ENCODE results near the gene CRISP2. TPM values are rescaled to one million over a fixed set of nuclear protein-coding genes. Genes with fewer than 3 reads are reported as not detected.
"Not testable (repeated sequence)": the region's sequence is repeated elsewhere in the genome, so short reads cannot be mapped to it uniquely, and the experiment has no call there.

The CRISP2 gene
- total RNA-seq, 1 donor from 2014 or later, result not detected

- ATAC-seq; DNase-seq (ENCODE audit: low spot score); intact Hi-C loops (cut with DNase I): not testable (repeated sequence)
These were observed 49.3 kb downstream of the CRISP2 start for GRCh38 chr6:49664054-49664453.

GRCh38 chr6:49662892-49663261 is 50.5 kb downstream of the CRISP2 start:
- DNase-seq (ENCODE audit: low spot score) (no peak), ATAC-seq (no peak)
- intact Hi-C loops (cut with DNase I), result no loop called here

GRCh38 chr6:49662231-49662891 is 51.0 kb downstream of the CRISP2 start:
- DNase-seq (ENCODE audit: low spot score), result no peak
- ATAC-seq, result no peak
- intact Hi-C loops (cut with DNase I), result no loop called here

- no peak for ATAC-seq
- intact Hi-C loops (cut with DNase I), result no loop called here
- DNase-seq (ENCODE audit: low spot score), result no peak
These were observed 59.4 kb downstream of the CRISP2 start for GRCh38 chr6:49653942-49654341.

- DNase-seq (ENCODE audit: low spot score) (no peak), ATAC-seq (no peak)
- intact Hi-C loops (cut with DNase I), result no loop called here
These were observed 59.9 kb downstream of the CRISP2 start for GRCh38 chr6:49653438-49653837.

- intact Hi-C loops (cut with DNase I), result no loop called here
- DNase-seq (ENCODE audit: low spot score) (no peak), ATAC-seq (no peak)
These were observed 62.1 kb downstream of the CRISP2 start for GRCh38 chr6:49651239-49651638.

GRCh38 chr6:49649988-49650387 is 63.4 kb downstream of the CRISP2 start:
- intact Hi-C loops (cut with DNase I), result no loop called here
- no peak for ATAC-seq
- no peak for DNase-seq (ENCODE audit: low spot score)

- intact Hi-C loops (cut with DNase I), result no loop called here
- ATAC-seq, result no peak
- no peak for DNase-seq (ENCODE audit: low spot score)
These were observed 65.3 kb downstream of the CRISP2 start for GRCh38 chr6:49648036-49648435.

- ATAC-seq (no peak), DNase-seq (ENCODE audit: low spot score) (no peak)
- intact Hi-C loops (cut with DNase I), result no loop called here
These were observed 65.9 kb downstream of the CRISP2 start for GRCh38 chr6:49647476-49647875.

GRCh38 chr6:49646942-49647341 is 66.4 kb downstream of the CRISP2 start:
- DNase-seq (ENCODE audit: low spot score) (no peak), ATAC-seq (no peak)
- intact Hi-C loops (cut with DNase I), result no loop called here

- ATAC-seq (no peak), DNase-seq (ENCODE audit: low spot score) (no peak)
- intact Hi-C loops (cut with DNase I), result no loop called here
These were observed 67.1 kb downstream of the CRISP2 start for GRCh38 chr6:49646130-49646824.

- DNase-seq (ENCODE audit: low spot score), result no peak
- intact Hi-C loops (cut with DNase I), result no loop called here
- ATAC-seq, result no peak
These were observed 68.2 kb downstream of the CRISP2 start for GRCh38 chr6:49645139-49645538.

Other genes starting within 250 kb of the CRISP2 start
- gene GLYATL3, start 213.6 kb downstream of the CRISP2 start, total RNA-seq, result not detected
- gene C6orf141, start 162.9 kb downstream of the CRISP2 start, total RNA-seq, result 7.6 TPM
- 2.9 TPM for gene RHAG, start 76.7 kb downstream of the CRISP2 start, total RNA-seq
- 1.1 TPM for gene CRISP3, start 30.8 kb upstream of the CRISP2 start, total RNA-seq
- not detected for gene PGK2, start 73.7 kb upstream of the CRISP2 start, total RNA-seq
- gene CRISP1, start 153.0 kb upstream of the CRISP2 start, total RNA-seq, result not detected